ENCODE results near the gene NOX5. TPM values are rescaled to one million over a fixed set of nuclear protein-coding genes. Genes with fewer than 3 reads are reported as not detected.

The NOX5 gene
- total and polyA plus RNA-seq, 2 donors (not counting 1 experiment from before 2014, with no cell fraction given) = 0.01 to 0.05 TPM

GRCh38 chr15:69061414-69061842 is 46.9 kb downstream of the NOX5 start:
- CTCF ChIA-PET = interaction anchor here (1.7 kb wide), 1 partner anchor 334 kb away, joined by 6 read pairs; no protein-coding TSS in a partner anchor

GRCh38 chr15:69064649-69065048 is 50.2 kb downstream of the NOX5 start:
- ATAC-seq (ENCODE audit: low read depth) (no peak), DNase-seq (no peak)
- no peaks in the 10 kb centered on the region for H4K20me1 ChIP-seq (ENCODE audit: control insufficient read depth, insufficient read depth, low read length, poor library complexity, severe bottlenecking)
- peaks cover 29% of the 10 kb centered on the region for H3K27me3 Mint-ChIP-seq
- ChIA-PET CTCF (no interaction called here), POLR2A (no interaction called here)
- no peak overlapping the region for H3K4me3 ChIP-seq (ENCODE audit: control extremely low read depth in 1 of 5, extremely low read depth in 1 of 5, insufficient read depth in 1 of 5, low read depth in 2 of 5, low read length in 4 of 5)
- no peak overlapping the region for H3K4me3 Mint-ChIP-seq
- intact Hi-C loops (cut with micrococcal nuclease) = no loop called here
- peaks cover 0 to 6% of the 10 kb centered on the region in 2 donors for H3K4me1 ChIP-seq (ENCODE audit: control insufficient read depth in 2 of 2, insufficient read depth in 2 of 2, low read length in 2 of 2)
- H3K9ac ChIP-seq (ENCODE audit: low read length) = no peak overlapping the region
- no peak overlapping the region for H3K27ac Mint-ChIP-seq
- H2AFZ ChIP-seq (ENCODE audit: insufficient read depth, low read depth, low read length, poor library complexity, severe bottlenecking) = no peak overlapping the region
- H3K79me2 ChIP-seq (ENCODE audit: control insufficient read depth, insufficient read depth, low read length) = no peaks in the 10 kb centered on the region
- H3K27me3 ChIP-seq (replicated peaks in 1 of 4; ENCODE audit: control extremely low read depth in 1 of 4, control insufficient read depth in 3 of 4, insufficient read depth in 4 of 4, low read length in 3 of 4) = peaks cover 0 to 11% (median 0%) of the 10 kb centered on the region in 4 experiments
- H3K27ac ChIP-seq (ENCODE audit: low read length in 2 of 2) = no peak overlapping the region
- WGBS (ENCODE audit: insufficient coverage) = 80% methylated on average over 1 of the region's 3 CpGs
- H3K36me3 ChIP-seq (replicated peaks in 1 of 2; ENCODE audit: control extremely low read depth in 1 of 2, control insufficient read depth in 1 of 2, extremely low read depth in 1 of 2, insufficient read depth in 2 of 2, low read length in 1 of 2) = no peaks in the 10 kb centered on the region
- no peak for TF ChIP-seq CTCF (IDR thresholded peaks at IDR 0.05)
- no peak for TF ChIP-seq EZH2 (IDR thresholded peaks at IDR 0.05; ENCODE audit: borderline replicate concordance, insufficient read depth, low read depth, low read length, poor library complexity, severe bottlenecking)
- H3K9me3 ChIP-seq (ENCODE audit: control extremely low read depth in 1 of 3, control insufficient read depth in 2 of 3, insufficient read depth in 1 of 3, low read length in 2 of 3) = no peaks in the 10 kb centered on the region
- no peak overlapping the region for H3K4me2 ChIP-seq (replicated peaks; ENCODE audit: low read depth, low read length, poor library complexity, severe bottlenecking)
- peaks cover 9% of the 10 kb centered on the region for H3K4me1 Mint-ChIP-seq
- no peaks in the 10 kb centered on the region for H3K9me3 Mint-ChIP-seq (ENCODE audit: insufficient read depth)

More at GRCh38 chr15:69061414-69061842, 46.9 kb downstream of the NOX5 start:
- Mint-ChIP-seq H3K4me3 (no peak overlapping the region), H3K9me3 (ENCODE audit: insufficient read depth) (no peaks in the 10 kb centered on the region), H3K27ac (no peak overlapping the region), H3K4me1 (peaks cover 17% of the 10 kb centered on the region), H3K27me3 (peaks cover 29% of the 10 kb centered on the region)
- TF ChIP-seq CTCF (IDR thresholded peaks at IDR 0.05) (no peak), EZH2 (IDR thresholded peaks at IDR 0.05; ENCODE audit: borderline replicate concordance, insufficient read depth, low read depth, low read length, poor library complexity, severe bottlenecking) (no peak)
- Histone ChIP-seq H4K20me1 (ENCODE audit: control insufficient read depth, insufficient read depth, low read length, poor library complexity, severe bottlenecking) (no peaks in the 10 kb centered on the region), H3K4me3 (ENCODE audit: control extremely low read depth in 1 of 5, extremely low read depth in 1 of 5, insufficient read depth in 1 of 5, low read depth in 2 of 5, low read length in 4 of 5) (no peak overlapping the region), H3K9me3 (ENCODE audit: control extremely low read depth in 1 of 3, control insufficient read depth in 2 of 3, insufficient read depth in 1 of 3, low read length in 2 of 3) (no peaks in the 10 kb centered on the region), H3K27me3 (replicated peaks in 1 of 4; ENCODE audit: control extremely low read depth in 1 of 4, control insufficient read depth in 3 of 4, insufficient read depth in 4 of 4, low read length in 3 of 4) (peaks cover 0 to 8% (median 0%) of the 10 kb centered on the region in 4 experiments), H3K4me2 (replicated peaks; ENCODE audit: low read depth, low read length, poor library complexity, severe bottlenecking) (no peak overlapping the region), H3K36me3 (replicated peaks in 1 of 2; ENCODE audit: control extremely low read depth in 1 of 2, control insufficient read depth in 1 of 2, extremely low read depth in 1 of 2, insufficient read depth in 2 of 2, low read length in 1 of 2) (no peaks in the 10 kb centered on the region), H3K79me2 (ENCODE audit: control insufficient read depth, insufficient read depth, low read length) (no peaks in the 10 kb centered on the region), H3K9ac (ENCODE audit: low read length) (no peak overlapping the region), H3K4me1 (ENCODE audit: control insufficient read depth in 2 of 2, insufficient read depth in 2 of 2, low read length in 2 of 2) (peaks cover 4 to 12% of the 10 kb centered on the region in 2 donors), H3K27ac (ENCODE audit: low read length in 2 of 2) (no peak overlapping the region), H2AFZ (ENCODE audit: insufficient read depth, low read depth, low read length, poor library complexity, severe bottlenecking) (no peak overlapping the region)
- intact Hi-C loops (cut with micrococcal nuclease) = no loop called here
- POLR2A ChIA-PET = no interaction called here
- no peak for DNase-seq
- no peak for ATAC-seq (ENCODE audit: low read depth)
